GM18511 (cell line): Measurements from ENCODE around the gene HNRNPH2.

Experiments used
- ATAC-seq: cut with Tn5 transposase; IDR thresholded peaks from one replicate; pipeline ENCODE4 v1.9.1; 2021; ENCODE audit warnings: mild to moderate bottlenecking, moderate library complexity; ENCODE audit not compliant: unreplicated experiment

The HNRNPH2 gene

DNA sequence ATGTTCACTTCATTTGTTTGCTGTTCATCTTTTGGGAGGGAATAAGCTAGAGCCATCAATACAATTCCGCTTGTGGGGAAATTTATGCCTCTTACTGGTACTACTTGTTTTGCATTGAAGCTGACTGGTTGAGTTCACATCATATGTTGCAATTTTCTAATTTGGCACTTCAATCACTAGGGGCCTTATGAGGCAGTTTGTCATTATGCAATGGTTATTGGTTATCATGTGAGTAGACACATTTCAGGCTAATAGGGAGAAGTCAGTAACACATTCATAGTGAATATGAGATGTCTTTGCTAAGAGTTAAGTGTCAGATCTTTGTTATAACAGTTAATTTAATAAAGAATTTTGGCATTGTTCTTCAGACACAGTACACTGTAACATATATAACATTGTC, 12.2 kb upstream of the HNRNPH2 start:
- no peak for ATAC-seq

DNA sequence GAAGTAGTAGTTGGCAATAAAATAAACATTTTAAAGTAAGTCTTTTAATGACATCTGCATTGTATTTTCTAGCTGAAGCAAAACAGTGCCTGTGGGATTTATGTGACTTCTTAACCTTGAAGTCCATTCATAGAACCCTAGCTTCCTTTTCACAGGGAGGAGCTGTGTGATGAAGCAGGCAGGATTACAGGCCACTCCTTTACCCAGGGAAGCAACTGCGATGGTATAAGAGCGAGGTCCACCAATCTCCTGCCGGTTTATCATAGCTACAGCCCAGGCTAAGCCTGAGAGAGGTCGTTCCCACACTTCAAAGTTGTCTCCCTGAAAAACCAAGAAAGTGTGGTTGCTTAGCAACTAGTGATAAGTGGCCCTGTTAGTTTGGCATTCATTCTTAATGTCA, 10.2 kb upstream of the HNRNPH2 start:
- no peak for ATAC-seq

DNA sequence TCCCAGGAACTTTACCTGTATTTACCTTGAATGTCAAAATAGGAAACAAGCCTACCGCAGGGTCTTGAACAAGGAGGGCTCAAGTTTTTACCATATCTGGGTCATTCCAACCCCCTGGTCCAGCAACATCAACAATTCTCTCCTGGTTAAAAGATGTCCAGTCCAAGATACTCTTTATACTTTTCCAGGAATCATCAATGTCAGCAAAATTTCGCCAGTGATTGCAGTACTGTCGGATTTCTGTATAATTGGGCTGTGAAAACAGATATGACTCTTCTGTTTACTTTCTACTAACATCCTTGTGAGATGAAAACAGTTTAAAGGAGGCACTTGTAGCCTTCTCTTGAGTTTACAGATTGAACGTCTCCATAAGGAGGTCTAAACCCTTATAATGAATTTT, 9.3 kb upstream of the HNRNPH2 start:
- ATAC-seq, result no peak

DNA sequence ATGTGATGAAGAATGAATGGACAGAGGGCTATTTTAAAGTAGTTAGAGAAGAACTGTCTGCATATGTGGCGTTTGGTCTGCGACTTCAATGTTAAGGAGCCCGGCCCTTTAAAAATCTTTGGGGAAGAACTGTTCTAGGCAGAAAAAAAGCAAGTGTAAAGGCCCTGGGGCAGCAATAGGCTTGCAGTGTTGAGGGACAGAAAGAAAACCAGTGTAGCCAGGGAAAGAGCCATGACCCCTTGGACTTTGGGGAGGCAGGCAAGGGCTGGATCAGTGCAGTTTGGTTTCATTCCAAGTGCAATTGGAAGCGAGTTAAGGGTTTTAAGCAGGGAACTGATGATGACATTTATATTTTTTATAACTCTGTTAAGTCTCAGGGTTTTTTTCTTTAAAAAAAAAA, 8.2 kb upstream of the HNRNPH2 start:
- ATAC-seq, result no peak

DNA sequence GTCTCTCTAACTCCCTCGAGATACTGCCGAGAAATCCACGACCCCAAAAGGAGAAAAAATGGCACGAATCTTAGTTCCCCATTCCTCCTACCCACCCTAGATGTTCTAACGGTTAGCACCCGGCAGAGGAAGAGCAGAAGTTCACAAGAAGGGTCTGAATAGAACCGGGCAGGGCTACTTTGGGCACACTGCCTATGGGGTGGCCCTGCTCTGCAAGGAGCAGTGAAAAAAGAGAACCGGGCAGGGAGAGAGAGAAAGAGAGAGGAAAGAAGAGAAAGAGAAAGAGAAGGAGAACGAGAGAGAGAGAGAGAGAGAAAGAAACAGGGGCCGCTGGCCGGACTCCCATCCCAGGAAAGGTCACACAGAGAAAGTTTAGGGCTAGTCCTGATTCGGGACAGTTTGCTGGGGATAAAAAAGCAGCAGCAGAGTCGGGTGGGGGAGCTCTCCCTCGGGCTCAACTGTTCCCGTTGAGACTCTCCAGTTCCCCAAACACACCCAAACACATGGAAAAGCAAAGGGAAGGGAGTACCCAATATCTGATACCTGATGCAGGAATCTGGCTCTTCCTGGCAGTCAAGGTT, 765 bp upstream of the HNRNPH2 start:
- ATAC-seq, result peak; percentile 11

DNA sequence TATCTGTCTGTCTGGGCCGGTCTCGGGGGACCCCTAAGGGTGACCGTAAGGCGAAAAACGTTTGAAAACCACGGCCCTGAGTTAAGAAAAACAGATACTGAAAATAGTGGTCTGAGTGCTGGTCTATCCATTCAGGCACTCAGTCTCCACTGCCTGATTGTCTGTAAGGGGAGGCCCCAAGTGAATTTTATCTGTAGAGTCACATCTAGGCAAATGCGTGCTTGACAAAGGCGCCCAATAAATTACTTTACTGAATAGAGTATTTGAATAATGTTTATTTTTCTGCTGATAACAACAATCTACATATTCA, 465 bp downstream of the HNRNPH2 start:
- peak; percentile 33 for ATAC-seq

DNA sequence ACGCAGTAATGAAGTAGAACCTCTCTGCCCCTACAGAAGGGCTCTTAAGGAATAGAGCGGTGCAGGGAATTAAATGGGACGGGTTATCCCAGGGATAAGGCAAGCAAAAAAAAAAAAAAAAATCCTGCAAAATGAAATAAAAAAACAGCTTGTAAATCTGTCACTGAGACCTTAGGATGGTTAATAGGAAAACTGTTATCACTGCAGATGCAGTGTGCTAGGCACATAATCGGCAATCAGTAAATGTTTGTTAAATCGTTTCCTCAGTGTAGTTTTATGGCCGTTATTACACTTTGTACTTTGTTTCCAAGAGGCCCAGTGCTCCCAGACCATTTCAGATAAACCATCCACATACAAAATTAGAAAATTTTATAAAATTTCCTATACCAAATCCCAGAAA, 1.0 kb downstream of the HNRNPH2 start:
- no peak for ATAC-seq

DNA sequence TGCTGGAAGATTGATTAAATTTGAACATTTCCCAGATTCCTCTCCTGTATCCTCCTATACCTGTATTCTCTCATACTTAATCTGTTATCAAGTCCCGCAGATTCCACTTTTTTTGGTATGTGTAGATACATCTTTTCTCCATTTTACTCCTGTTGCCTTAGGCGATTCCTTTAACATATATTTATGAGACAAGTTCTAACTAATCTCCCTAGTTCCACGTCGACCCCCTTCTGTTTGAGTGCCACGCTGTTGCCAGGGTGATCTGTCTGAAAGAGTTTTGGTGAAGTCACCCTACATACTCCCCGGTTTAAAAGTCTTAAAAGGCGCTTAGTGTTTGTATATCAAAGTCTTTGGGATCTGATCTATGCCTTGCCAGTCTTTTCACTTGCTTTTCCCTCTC, 2.4 kb downstream of the HNRNPH2 start:
- ATAC-seq, result no peak

DNA sequence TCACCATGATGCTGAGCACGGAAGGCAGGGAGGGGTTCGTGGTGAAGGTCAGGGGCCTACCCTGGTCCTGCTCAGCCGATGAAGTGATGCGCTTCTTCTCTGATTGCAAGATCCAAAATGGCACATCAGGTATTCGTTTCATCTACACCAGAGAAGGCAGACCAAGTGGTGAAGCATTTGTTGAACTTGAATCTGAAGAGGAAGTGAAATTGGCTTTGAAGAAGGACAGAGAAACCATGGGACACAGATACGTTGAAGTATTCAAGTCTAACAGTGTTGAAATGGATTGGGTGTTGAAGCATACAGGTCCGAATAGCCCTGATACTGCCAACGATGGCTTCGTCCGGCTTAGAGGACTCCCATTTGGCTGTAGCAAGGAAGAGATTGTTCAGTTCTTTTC, 4.0 kb downstream of the HNRNPH2 start:
- no peak for ATAC-seq

DNA sequence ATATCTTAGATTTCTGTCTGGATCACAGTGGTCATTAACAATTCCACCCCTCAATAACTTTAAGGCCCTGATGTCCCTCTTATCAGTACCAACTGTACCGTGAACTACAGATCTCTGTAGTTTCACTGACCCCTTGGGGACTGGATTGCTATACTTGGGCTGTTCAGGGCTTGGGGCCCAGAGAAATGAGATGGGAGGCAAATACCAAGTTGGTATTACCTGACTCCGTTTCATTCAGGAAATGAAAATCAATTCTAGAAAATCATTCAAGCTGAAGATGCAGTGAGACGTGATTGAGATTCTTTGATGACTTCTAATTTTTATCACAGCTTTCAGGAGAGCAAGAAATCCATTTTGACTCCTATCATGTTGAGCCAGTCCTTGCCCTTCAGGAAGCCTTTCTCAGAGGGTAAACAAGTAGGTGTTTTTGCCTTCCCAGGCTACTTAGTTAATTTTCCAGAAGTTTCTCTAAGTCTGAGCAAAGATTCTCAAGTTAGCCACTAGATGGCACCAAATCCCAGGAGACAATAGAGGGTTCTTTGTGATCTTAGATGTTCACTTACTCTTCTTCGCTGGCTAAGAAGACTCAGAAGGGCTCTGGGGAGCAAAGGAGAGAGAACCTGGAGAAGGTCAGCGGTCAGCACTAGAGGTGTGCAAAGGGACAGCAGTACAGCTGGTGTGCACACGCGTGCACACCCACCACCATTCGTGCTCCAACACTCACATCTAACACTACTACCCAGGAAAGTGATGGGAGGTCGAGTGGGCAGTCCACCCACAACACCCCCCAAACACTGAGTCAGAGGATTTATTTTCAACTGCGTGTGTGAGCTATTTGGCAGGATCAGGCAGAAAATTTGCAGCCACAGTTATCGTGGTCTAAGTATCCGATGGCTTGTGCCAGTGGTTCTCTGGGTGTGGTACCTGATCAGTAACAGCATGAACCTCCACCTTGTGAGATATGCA, 7.4 kb downstream of the HNRNPH2 start:
- peak; percentile 70 for ATAC-seq

DNA sequence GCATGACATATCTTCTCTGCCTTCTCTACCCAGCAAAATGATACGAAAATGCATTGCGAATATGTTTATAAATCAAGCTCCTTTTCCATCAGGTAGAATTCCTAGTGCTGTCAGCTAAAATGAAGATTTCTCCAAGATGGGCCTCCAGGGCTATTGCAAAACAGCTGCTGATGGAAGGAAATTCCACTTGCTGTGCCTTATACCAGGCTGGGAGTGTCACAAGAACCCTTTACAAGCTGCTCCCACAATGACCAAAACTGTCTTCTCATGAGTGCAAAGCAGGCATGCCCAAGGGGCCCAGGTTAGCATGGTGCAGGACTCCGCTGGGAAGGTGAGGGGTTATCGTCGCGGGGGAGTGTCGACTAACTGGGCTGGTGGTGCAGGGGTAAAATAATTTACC, 8.7 kb downstream of the HNRNPH2 start:
- no peak for ATAC-seq

DNA sequence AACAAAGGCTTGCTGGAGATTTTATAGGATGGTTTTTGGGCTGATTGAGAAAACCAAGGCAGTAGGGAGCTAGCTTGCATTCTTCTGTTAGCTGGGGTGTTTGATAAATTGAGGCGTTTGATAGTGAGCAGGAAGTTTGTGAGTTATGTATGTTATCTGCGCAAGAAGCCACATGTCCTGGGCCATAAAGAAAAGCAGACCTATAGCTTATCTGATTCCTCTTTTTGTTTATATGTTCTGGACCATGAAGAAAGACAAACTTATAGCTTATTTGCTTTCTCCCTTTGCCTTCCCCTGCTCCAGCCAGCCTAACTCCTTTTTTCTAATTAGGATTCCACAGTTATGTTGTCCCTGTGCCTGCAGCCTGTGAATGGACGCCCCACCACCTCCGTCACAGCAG, 9.2 kb downstream of the HNRNPH2 start:
- ATAC-seq, result no peak

DNA sequence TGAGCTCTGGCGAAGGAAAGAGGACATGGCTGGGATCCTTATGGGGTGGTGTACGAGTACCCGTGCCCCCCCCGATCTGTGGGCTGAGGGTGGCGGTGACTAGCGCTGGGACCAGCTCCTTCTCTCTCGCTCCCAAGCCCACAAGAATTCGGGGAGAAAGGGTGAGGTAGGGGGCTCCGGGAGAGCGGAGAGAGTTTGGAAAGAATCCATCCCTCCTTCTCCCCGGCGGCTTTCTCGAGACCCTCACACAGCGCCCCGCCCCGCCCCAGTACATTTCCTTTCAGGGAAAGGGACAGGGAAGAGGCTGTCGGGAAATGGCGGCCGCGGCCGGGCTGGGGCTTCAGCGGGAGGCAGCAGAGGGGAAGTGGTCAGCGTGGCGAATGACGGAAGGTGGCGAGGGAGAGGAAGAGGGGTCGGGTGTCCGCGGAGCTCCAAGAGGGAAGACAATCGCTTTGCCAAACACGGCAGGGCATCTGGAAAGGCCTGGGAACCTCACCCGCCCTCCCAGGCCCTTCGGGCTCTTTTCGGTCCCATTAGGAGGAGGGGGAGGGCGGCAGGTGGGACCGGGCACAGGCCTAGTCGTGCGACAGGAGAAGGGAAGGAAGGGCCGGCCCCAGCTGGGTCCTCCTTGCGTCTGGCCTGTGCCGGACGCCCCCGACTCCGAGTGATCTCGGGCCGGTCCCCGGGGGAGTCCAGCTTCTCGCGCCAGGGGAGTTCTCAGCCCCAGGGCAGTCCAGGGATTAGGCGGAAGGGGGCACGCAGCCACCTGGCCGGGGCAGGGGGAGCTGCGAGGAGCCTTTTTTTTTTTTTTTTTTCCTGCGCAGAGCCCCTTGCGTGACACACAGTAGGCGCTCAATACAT, 10.2 kb downstream of the HNRNPH2 start:
- peak; percentile 52 for ATAC-seq

DNA sequence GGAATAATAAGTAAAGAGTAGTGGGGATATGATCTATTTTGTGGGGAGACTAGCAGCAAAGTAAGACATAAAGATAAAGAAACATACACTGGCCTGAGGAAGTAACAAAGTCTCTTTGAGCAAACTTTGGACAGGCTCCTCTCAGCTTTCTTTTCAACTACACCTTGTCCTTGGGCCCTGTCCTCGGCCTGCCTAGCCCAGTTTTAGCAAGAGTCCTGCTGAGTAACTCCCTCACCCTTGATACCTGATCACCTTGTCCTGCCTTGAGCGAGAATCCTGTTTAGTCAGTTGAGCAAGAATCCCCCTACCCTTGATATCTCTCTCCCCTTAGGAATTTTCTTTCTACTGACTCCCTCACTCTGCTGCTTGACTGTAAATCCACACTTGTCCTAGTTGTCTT, 11.5 kb downstream of the HNRNPH2 start:
- ATAC-seq, result no peak

DNA sequence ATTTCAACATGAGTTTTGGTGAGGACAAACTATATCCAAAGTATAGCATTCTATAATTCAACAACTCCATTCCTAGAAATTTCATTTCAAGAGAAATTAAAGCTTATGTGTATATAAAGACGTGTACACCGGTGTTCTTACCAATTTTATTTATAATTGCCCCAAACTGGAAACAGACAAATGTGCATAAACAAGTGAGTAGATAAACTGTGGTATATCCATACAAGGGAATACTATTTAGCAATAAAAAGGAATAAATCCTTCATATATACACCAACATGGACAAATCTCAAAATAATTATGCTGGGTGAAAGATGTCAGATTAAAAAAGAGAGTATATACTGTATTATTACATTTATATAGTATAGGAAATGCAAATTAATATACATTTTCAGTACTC, 19.9 kb downstream of the HNRNPH2 start:
- ATAC-seq, result no peak

DNA sequence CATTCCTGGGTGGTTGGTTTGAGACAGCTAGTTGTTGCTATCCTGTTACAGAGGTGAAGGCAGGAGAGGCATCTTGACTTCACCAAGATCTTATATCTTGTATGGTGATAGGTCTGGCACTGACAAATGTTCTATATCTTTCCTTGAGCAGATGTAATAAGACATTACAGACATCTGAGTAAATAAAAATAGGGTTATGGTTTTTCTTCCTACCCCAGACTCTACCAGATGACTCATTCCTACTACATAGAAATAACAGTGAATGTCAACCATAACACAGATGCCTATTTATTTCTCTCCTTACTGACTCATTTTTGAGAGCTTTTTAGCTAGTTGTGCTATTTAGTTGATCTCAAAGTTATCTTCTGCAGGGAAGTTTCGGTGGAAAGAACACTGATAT, 21.9 kb downstream of the HNRNPH2 start:
- ATAC-seq, result peak; percentile 67

DNA sequence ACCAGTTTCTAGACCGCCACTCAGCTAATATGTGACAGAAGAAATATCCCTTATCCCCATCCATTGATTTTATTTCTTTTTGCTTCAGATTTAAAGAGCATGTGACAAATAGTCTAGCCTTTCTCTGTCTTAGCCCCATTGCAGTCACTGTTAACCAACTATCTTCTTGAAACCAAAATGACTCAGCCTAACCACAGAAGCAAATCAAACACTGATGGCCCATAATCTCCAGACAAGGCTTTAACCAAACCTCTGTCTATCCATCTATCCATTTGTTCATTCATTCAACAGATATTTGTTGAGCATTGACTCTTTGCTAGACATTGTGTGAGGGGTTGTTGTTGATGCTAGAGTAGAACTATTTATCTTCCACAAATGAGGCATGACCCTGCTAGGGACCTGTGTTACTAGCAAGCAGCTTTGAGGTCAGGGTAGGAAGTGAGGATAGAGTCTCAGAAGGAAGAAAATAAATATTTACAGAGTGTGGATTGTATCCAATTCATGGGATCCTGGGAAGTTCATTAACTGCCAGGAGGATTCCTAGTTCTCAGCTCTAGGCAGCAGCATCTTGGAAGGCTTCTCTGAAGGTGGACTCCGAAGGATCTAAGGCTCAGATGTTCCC, 22.5 kb downstream of the HNRNPH2 start:
- peak; percentile 96 for ATAC-seq

DNA sequence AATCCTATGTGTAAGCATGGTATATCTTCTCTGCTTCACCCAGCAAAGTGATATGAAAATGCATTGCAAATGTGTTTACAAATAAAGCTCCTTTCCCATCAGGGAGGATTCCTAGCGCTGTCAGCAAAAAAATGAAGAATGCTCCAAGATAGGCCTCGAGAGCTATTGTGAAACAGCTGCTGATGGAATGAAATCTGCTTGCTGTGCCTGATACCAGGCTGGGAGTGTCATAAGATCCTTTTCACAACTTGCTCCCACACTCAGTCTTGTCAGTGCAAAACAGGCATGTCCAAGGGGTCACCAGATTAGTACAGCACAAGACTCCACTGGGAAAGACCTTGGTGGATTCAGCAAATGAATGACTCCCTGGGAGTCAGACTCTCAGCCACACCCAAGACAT, 34.1 kb downstream of the HNRNPH2 start:
- ATAC-seq, result no peak

DNA sequence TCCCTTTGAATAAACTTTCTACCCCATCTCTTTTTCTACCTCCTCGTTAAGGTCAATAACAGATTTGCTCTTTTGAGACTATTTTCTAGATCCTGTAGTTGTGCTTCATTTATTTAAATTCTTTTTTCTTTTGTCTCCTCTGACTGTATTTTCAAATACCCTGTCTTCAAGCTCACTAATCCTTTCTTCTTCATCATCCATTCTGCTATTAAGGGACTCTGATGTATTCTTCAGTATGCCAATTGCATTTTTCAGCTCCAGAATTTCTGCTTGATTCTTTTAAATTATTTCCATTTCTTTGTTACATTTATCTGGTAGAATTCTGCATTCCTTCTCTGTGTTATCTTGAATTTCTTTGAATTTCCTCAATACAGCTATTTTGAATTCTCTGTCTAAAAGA, 41.3 kb downstream of the HNRNPH2 start:
- no peak for ATAC-seq

DNA sequence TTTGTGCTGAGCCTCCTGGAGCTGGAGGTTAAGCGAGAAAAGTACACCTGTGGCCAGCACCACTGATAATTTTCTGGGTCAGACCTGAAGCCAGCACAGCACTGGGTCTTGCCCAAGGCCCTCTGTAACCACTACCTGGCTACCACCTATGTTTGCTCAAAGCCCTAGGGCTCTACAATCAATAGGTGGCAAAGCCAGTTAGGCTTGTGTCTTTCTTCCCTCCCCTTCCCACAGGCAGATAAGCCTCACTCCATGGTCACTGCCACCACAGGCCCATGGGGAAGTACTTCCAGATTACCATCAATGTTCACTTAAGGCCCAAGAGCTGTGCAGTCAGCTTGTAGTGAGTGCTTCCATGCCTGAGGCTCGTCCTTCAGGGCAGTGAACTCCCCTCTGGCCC, 42.1 kb downstream of the HNRNPH2 start:
- no peak for ATAC-seq

DNA sequence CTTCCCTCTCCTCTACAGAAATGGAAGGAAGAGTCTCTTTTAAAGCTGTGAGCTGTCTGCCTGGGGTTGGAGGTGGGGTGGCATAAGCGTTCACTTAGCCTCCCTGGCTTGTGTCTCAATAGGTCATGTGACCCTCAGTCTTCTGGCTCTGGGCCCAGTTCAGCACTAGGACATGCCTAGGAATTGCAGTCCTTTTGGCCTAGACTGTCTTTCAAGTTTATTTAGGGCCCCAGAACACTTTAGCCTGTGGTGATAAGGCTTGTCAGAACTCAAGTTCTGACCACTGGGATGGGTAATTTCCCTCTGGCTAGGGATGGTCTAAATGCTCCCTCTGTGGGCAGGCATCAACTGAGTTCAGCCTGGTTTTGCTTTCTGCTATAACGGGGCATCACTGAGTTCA, 42.9 kb downstream of the HNRNPH2 start:
- no peak for ATAC-seq
